ENCODE data around the gene MARK1.

MARK1 gene

DNA sequence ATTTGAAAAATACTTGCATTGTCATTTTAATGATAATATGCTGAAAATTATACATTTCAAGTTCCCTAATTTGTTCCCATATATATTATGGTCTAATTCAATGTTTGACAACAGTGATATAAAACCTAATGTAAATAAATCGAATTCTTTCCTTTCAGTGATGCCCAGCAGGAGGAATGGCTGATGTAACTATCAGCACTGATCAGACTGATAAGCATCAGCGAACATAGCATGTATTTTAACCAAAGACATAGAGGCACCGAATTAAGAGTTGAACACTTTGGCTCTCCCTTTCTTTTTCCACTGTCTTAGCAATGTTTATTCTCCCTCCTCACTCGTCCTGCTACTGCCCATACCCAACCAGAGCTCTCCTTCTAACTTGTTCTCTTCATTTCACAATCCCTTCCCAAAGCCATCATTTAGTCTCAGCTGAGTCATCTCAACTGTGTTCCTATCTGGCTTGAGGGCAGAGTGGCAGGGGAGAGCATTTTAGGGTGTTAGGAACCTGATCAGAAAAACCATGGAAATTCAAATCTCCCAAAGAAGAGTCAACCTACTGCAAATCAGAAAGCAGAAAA lies 103.4 kb downstream of the MARK1 start:
- Histone ChIP-seq H3K4me3 (ENCODE audit: low read depth in 1 of 2, low read length in 2 of 2) (no peak overlapping the region), H3K27me3 (ENCODE audit: control insufficient read depth in 1 of 2, insufficient read depth in 2 of 2, low read length in 2 of 2) (no peaks in the 10 kb centered on the region), H3K9me3 (ENCODE audit: low read length) (no peaks in the 10 kb centered on the region), H3K27ac (ENCODE audit: low read depth, low read length) (no peak overlapping the region), H3K9ac (ENCODE audit: low read length) (no peak overlapping the region), H3K4me1 (ENCODE audit: insufficient read depth, low read length) (no peaks in the 10 kb centered on the region), H3K36me3 (ENCODE audit: insufficient read depth, low read length) (no peaks in the 10 kb centered on the region)

DNA sequence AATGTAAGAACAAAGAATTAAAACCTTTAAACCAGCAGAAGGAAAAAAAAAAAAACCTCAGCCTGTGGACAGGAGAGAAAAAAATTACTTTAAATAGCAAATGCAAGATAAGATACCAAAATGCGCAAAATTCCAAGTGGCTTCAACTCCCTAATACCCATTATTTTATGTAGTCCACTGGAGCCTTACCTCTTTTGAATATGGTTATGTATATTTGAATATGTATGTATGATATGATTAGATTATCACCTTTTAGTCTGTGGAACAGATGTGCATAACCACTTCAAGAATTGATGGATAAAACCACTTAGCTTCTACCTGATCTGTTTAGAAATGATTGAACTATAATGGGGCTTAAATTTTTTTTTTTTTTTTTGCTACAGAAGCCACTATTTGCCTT lies 109.8 kb downstream of the MARK1 start:
- H3K27ac ChIP-seq (ENCODE audit: low read depth, low read length) = no peak overlapping the region
- H3K4me1 ChIP-seq (ENCODE audit: insufficient read depth, low read length) = no peaks in the 10 kb centered on the region
- no peaks in the 10 kb centered on the region for H3K27me3 ChIP-seq (ENCODE audit: control insufficient read depth in 1 of 2, insufficient read depth in 2 of 2, low read length in 2 of 2)
- H3K9ac ChIP-seq (ENCODE audit: low read length) = no peak overlapping the region
- H3K4me3 ChIP-seq (ENCODE audit: low read depth in 1 of 2, low read length in 2 of 2) = no peak overlapping the region
- no peaks in the 10 kb centered on the region for H3K9me3 ChIP-seq (ENCODE audit: low read length)
- H3K36me3 ChIP-seq (ENCODE audit: insufficient read depth, low read length) = no peaks in the 10 kb centered on the region

DNA sequence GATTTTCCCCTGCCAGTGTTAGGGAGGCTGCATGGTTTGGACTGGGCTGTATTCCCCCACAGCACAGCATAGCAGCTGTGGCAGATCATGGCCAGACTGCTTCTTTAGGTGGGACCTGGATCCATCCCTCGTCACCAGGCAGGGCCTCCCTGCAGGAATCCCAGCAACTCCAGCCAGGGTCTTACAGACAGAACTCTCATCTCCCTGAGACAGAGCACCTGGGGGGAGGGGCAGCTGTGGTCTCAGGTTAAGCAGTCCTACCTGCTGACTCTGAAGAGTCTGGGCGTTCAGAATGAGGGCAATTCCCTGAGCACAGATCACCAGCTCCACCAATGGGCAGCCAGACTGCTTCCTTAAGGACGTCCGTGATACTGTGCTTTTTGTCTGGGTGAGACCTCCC lies 114.3 kb downstream of the MARK1 start:
- Histone ChIP-seq H3K4me1 (ENCODE audit: insufficient read depth, low read length) (no peaks in the 10 kb centered on the region), H3K27me3 (ENCODE audit: control insufficient read depth in 1 of 2, insufficient read depth in 2 of 2, low read length in 2 of 2) (no peaks in the 10 kb centered on the region), H3K36me3 (ENCODE audit: insufficient read depth, low read length) (no peaks in the 10 kb centered on the region), H3K9me3 (ENCODE audit: low read length) (no peaks in the 10 kb centered on the region), H3K9ac (ENCODE audit: low read length) (no peak overlapping the region), H3K4me3 (ENCODE audit: low read depth in 1 of 2, low read length in 2 of 2) (no peak overlapping the region), H3K27ac (ENCODE audit: low read depth, low read length) (no peak overlapping the region)

DNA sequence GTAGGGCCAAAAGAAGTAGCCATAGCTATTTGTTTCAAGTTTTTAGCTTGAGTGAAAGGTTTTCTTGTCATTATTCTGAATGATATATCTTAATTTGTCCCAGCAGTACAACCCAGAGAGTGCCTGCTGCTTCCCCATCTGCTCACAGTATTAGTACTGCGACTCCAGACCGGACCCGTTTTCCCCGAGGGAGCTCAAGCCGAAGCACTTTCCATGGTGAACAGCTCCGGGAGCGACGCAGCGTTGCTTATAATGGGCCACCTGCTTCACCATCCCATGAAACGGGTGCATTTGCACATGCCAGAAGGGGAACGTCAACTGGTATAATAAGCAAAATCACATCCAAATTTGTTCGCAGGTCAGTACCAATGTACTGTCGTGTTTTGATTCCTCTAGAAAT lies 125.1 kb downstream of the MARK1 start:
- no peak overlapping the region for H3K27ac ChIP-seq (ENCODE audit: low read depth, low read length)
- H3K27me3 ChIP-seq (ENCODE audit: control insufficient read depth in 1 of 2, insufficient read depth in 2 of 2, low read length in 2 of 2) = no peaks in the 10 kb centered on the region
- H3K9me3 ChIP-seq (ENCODE audit: low read length) = no peaks in the 10 kb centered on the region
- H3K9ac ChIP-seq (ENCODE audit: low read length) = no peak overlapping the region
- peaks cover 13% of the 10 kb centered on the region for H3K36me3 ChIP-seq (ENCODE audit: insufficient read depth, low read length)
- no peaks in the 10 kb centered on the region for H3K4me1 ChIP-seq (ENCODE audit: insufficient read depth, low read length)
- no peak overlapping the region for H3K4me3 ChIP-seq (ENCODE audit: low read depth in 1 of 2, low read length in 2 of 2)

DNA sequence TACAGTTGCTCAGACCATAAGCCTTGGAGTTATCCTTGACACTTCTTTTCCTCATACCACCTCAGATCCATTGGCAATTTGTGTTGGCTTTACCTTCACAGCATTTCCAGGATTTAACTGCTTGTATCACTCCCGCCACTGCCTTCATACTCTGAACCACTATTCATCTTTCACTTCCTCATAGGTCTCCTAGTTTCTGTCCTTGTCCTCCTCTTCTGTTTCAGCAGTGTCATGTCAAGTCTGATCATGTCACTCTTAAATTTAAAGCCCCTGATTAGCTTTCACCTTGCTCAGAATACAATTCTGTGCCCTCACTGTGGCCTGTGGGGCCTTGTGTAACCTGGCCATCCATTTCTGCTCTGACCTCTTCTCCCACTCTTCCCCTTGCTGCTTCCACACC lies 127.6 kb downstream of the MARK1 start:
- Histone ChIP-seq H3K36me3 (ENCODE audit: insufficient read depth, low read length) (peaks cover 13% of the 10 kb centered on the region), H3K4me1 (ENCODE audit: insufficient read depth, low read length) (no peaks in the 10 kb centered on the region), H3K27ac (ENCODE audit: low read depth, low read length) (no peak overlapping the region), H3K4me3 (ENCODE audit: low read depth in 1 of 2, low read length in 2 of 2) (no peak overlapping the region), H3K9me3 (ENCODE audit: low read length) (no peaks in the 10 kb centered on the region), H3K9ac (ENCODE audit: low read length) (no peak overlapping the region), H3K27me3 (ENCODE audit: control insufficient read depth in 1 of 2, insufficient read depth in 2 of 2, low read length in 2 of 2) (no peaks in the 10 kb centered on the region)

DNA sequence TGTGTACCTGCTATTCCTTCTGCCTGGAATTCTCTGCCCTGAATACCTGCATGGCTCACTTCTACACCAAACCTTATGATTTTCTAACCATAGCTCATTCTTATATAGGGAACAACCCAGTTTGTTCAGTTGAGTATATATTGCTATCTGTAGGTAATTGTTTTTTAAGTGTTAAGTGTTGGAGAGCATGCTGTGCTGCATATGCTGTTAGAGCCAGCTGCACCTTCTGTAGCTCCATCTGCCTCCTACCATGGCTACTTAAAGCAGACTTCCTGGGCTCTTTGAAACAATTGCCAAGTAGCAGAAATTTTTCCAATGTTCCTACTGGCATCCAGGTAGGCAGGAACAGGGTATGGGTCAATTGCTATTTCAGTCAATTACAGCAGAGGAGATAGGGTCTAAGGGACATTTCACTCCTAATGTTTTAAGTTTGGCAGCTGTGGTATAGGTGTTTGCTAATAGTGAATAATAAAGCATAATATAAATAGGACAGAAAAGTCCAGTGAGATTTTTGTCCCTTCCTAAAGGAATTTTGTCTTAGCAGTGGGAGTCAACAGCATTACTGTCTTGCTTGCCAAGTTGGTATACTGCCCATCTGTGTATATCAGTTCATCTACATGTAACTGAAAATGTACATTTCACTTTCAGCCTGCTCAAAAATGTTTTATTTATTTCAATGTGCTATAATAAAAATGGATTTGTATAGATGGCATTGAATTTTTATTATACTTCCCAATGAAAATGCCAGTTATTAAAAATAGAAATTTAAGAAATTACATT lies 128.2 kb downstream of the MARK1 start:
- Histone ChIP-seq H3K27ac (ENCODE audit: low read depth, low read length) (no peak overlapping the region), H3K9me3 (ENCODE audit: low read length) (no peaks in the 10 kb centered on the region), H3K4me1 (ENCODE audit: insufficient read depth, low read length) (no peaks in the 10 kb centered on the region), H3K4me3 (ENCODE audit: low read depth in 1 of 2, low read length in 2 of 2) (no peak overlapping the region), H3K27me3 (ENCODE audit: control insufficient read depth in 1 of 2, insufficient read depth in 2 of 2, low read length in 2 of 2) (no peaks in the 10 kb centered on the region), H3K9ac (ENCODE audit: low read length) (no peak overlapping the region), H3K36me3 (ENCODE audit: insufficient read depth, low read length) (peaks cover 13% of the 10 kb centered on the region)

DNA sequence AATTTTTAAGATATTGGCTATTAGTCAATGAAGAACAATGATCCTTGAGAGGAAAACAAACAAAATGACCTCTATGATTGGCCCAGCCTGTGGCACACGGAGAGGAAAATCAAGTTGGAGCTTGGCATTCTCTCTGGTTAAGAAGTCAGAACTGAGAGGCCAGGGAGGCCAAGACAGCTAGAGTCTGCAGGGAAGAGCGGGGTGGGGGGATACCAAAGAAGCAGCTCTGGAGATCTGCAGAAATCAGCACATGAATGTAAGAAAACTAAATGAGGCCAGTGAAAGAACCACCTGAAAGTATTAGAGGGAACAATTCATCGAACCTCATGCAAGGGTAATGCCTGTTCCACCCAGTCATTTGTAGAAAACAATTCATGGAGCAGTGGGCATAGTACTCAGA lies 138.4 kb downstream of the MARK1 start:
- Histone ChIP-seq H3K27ac (ENCODE audit: low read depth, low read length) (no peak overlapping the region), H3K9ac (ENCODE audit: low read length) (no peak overlapping the region), H3K4me1 (ENCODE audit: insufficient read depth, low read length) (no peaks in the 10 kb centered on the region), H3K9me3 (ENCODE audit: low read length) (no peaks in the 10 kb centered on the region), H3K27me3 (ENCODE audit: control insufficient read depth in 1 of 2, insufficient read depth in 2 of 2, low read length in 2 of 2) (no peaks in the 10 kb centered on the region), H3K4me3 (ENCODE audit: low read depth in 1 of 2, low read length in 2 of 2) (no peak overlapping the region), H3K36me3 (ENCODE audit: insufficient read depth, low read length) (peaks cover 4% of the 10 kb centered on the region)

DNA sequence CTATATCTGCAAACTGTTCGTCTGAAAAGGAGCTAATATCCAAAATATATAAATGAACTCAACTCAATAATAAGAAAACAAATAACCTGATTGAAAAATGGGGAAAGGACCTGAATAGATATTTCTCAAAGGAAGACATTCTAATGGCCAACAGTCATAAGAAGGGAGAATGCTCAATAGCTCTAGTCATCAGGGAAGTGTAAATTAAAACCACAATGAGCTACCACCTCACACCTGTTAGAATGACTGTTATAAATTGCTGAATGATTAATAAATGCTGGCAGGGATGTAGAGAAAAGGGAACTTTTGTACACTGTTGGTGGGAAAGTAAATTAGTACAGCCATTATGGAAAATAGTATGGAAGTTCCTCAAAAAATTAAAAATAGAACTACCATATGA lies 141.1 kb downstream of the MARK1 start:
- H3K4me1 ChIP-seq (ENCODE audit: insufficient read depth, low read length) = no peaks in the 10 kb centered on the region
- H3K36me3 ChIP-seq (ENCODE audit: insufficient read depth, low read length) = no peaks in the 10 kb centered on the region
- no peak overlapping the region for H3K4me3 ChIP-seq (ENCODE audit: low read depth in 1 of 2, low read length in 2 of 2)
- no peaks in the 10 kb centered on the region for H3K27me3 ChIP-seq (ENCODE audit: control insufficient read depth in 1 of 2, insufficient read depth in 2 of 2, low read length in 2 of 2)
- H3K9me3 ChIP-seq (ENCODE audit: low read length) = no peaks in the 10 kb centered on the region
- H3K9ac ChIP-seq (ENCODE audit: low read length) = no peak overlapping the region
- H3K27ac ChIP-seq (ENCODE audit: low read depth, low read length) = no peak overlapping the region

DNA sequence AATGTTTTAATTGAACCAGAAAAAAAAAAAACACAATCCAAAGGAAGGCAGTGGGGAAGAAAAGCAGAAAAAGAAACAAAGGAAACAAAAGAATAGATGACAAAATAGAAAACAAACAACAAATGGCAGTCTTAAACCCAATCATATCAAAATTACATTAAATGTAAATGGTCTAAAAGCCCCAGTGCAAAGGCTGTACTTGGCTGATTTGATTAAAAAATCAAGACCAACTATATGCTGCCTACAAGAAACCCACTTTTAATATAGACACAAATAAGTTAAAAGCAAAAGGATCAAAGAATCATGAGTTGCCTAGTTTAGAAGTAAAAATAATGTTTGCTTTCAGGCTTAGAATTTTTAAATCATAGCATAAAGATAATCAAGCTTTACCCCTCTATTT lies 142.4 kb downstream of the MARK1 start:
- Histone ChIP-seq H3K9ac (ENCODE audit: low read length) (no peak overlapping the region), H3K9me3 (ENCODE audit: low read length) (no peaks in the 10 kb centered on the region), H3K27ac (ENCODE audit: low read depth, low read length) (no peak overlapping the region), H3K36me3 (ENCODE audit: insufficient read depth, low read length) (no peaks in the 10 kb centered on the region), H3K4me1 (ENCODE audit: insufficient read depth, low read length) (no peaks in the 10 kb centered on the region), H3K27me3 (ENCODE audit: control insufficient read depth in 1 of 2, insufficient read depth in 2 of 2, low read length in 2 of 2) (no peaks in the 10 kb centered on the region), H3K4me3 (ENCODE audit: low read depth in 1 of 2, low read length in 2 of 2) (no peak overlapping the region)

DNA sequence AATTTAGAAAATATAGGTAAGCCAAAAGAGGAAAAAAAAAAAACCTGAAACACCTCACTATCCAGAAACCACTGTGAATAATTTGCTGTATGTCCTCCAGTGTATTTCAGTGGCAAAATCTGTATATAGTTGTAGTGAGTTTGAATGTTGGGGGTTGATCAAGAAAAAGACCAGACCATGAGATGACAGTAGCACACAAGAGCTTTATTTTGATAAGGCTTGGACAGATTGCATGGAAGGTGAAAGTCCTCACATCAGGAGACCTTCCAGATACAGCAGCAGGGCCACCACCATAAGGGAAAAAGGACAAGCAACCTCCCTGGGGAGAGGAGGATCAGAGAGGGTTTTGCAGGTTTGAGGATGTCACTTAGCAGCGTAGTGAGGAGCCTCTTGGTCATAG lies 146.0 kb downstream of the MARK1 start:
- Histone ChIP-seq H3K27me3 (ENCODE audit: control insufficient read depth in 1 of 2, insufficient read depth in 2 of 2, low read length in 2 of 2) (no peaks in the 10 kb centered on the region), H3K9ac (ENCODE audit: low read length) (no peak overlapping the region), H3K4me3 (ENCODE audit: low read depth in 1 of 2, low read length in 2 of 2) (no peak overlapping the region), H3K27ac (ENCODE audit: low read depth, low read length) (no peak overlapping the region), H3K36me3 (ENCODE audit: insufficient read depth, low read length) (no peaks in the 10 kb centered on the region), H3K9me3 (ENCODE audit: low read length) (no peaks in the 10 kb centered on the region), H3K4me1 (ENCODE audit: insufficient read depth, low read length) (no peaks in the 10 kb centered on the region)

DNA sequence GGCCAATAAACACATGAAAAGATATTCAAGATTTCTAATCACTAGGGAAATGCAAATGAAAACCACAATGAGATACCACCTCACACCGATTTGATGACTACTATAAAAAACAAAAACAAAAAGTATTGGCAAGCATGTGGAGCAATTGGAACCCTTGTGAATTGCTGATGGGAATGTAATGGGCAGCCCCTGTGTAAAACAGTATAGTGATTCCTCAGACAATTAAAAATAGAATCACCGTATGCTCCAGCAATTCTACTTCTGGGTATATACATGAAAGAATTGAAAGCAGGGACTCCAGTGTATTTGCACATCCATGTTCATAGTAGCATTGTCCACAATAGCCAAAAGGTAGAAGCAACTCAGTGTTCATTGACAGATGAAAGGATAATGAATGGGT lies 149.3 kb downstream of the MARK1 start:
- Histone ChIP-seq H3K4me1 (ENCODE audit: insufficient read depth, low read length) (no peaks in the 10 kb centered on the region), H3K27me3 (ENCODE audit: control insufficient read depth in 1 of 2, insufficient read depth in 2 of 2, low read length in 2 of 2) (no peaks in the 10 kb centered on the region), H3K36me3 (ENCODE audit: insufficient read depth, low read length) (no peaks in the 10 kb centered on the region), H3K9ac (ENCODE audit: low read length) (no peak overlapping the region), H3K9me3 (ENCODE audit: low read length) (no peaks in the 10 kb centered on the region), H3K27ac (ENCODE audit: low read depth, low read length) (no peak overlapping the region), H3K4me3 (ENCODE audit: low read depth in 1 of 2, low read length in 2 of 2) (no peak overlapping the region)

DNA sequence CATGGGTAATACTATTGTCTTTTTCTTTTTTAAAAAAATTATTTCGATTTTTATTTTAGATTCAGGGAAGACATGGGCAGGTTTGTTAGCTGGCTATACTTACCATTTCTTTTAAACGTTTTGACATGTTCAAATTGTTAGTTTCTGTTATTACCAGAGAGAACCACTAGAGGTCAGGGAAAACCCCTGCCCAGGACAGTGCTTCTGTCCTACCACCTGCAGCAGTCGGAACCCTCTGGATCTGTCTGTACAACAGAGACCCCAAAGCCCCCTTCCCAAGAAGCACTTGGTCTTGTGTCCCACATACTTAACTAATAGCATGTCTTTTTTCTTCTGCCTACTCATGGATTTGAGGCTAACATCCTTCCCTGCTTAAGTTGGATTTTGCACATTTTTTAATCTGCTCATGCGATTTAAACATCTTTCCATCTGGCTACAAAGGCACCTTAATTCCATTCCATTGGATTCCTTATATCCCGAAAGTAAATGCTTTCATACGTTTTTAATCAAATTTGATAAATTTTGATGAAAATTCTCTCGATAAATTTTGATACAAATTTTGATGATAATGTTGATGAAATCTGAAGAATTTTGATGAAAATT lies 152.2 kb downstream of the MARK1 start:
- Histone ChIP-seq H3K9me3 (ENCODE audit: low read length) (no peaks in the 10 kb centered on the region), H3K4me1 (ENCODE audit: insufficient read depth, low read length) (no peaks in the 10 kb centered on the region), H3K9ac (ENCODE audit: low read length) (no peak overlapping the region), H3K36me3 (ENCODE audit: insufficient read depth, low read length) (no peaks in the 10 kb centered on the region), H3K27ac (ENCODE audit: low read depth, low read length) (no peak overlapping the region), H3K27me3 (ENCODE audit: control insufficient read depth in 1 of 2, insufficient read depth in 2 of 2, low read length in 2 of 2) (no peaks in the 10 kb centered on the region), H3K4me3 (ENCODE audit: low read depth in 1 of 2, low read length in 2 of 2) (no peak overlapping the region)

All from muscle layer of colon (tissue), 2 donors.